Left colon (tissue), 2 donors: ENCODE measurements around the gene ELL3. TPM values are rescaled to one million over a fixed set of nuclear protein-coding genes. Genes with fewer than 3 reads are reported as not detected.
"Not testable (repeated sequence)": the region's sequence is repeated elsewhere in the genome, so short reads cannot be mapped to it uniquely, and the experiment has no call there.

ENCODE experiments used
- ATAC-seq: fragments of 200-7000 bp; cut with Tn5 transposase; one replicate; pipeline ENCODE4 v1.9.1; 2020; ENCODE audit warnings: mild to moderate bottlenecking, moderate library complexity
- DNase-seq, 2 donors: peaks; one replicate each; pipeline ENCODE4 v3.0.0-alpha.2; 2020
- intact Hi-C, 2 donors: fragments of 100-400 bp; cut with DNase I in 1 of 2; cut with micrococcal nuclease in 1 of 2; formaldehyde crosslinking; loops; one replicate each; pipeline versions ENCODE4 v1.11.2 to v1.14.0; 2022; cut with DNase I, micrococcal nuclease
- microRNA-seq, 2 donors: library from miRNA; unstranded; fragments of <30 nt; microRNA quantifications; one replicate each; pipeline versions ENCODE4 v1.1.0 to v1.2.0, GENCODE V29; 2020
- total RNA-seq, 2 donors: library from RNA; stranded (reverse); fragmentation: NEBNext Ultra II Directional; extraction: Animal tissue kit (Norgen Biotek cat#: 25700); gene quantifications; one replicate each; pipeline ENCODE4 v1.2.1, GENCODE V29; 2021
- donor health status: DM: no; HTN: no; CAD: no.
- donor health status: DM: yes; HTN: yes; CAD: no.

ELL3 gene
- total RNA-seq, 2 donors from 2014 or later: 27.7 to 34.6 TPM

DNA sequence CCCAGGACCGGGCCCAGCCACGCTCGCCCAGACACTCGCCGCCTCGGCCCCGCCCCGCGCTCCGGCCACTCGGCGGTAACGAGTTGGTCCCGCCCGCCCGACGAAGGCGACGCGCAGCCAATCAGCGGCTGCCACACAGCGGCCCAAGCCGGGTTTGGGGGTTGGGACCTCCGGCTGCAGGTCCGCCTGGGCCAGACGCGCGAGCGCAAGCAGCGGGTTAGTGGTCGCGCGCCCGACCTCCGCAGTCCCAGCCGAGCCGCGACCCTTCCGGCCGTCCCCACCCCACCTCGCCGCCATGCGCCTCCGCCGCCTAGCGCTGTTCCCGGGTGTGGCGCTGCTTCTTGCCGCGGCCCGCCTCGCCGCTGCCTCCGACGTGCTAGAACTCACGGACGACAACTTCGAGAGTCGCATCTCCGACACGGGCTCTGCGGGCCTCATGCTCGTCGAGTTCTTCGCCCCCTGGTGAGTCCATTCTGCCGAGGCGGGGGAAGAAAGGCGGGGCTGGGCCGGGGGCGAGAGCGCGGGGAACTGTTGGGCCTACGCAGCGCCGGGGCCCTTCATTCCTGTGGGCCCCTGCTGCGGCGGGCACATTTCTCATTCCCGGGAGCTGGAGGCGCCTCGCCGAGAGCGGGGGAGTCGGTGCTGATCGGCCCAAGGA, 30.4 kb downstream of the ELL3 start, which contains the start of gene PDIA3:
TSS of gene PDIA3 (plus strand) at position 194 of the 658 bp plus-strand sequence. CDS start at position 296, 102 bp downstream.
- ATAC-seq: peak; percentile 95
- intact Hi-C loops: not testable (repeated sequence)
- DNase-seq: peak; percentile 94 to 95

GRCh38 chr15:43735416-43735815, 41.4 kb downstream of the ELL3 start:
- intact Hi-C loops: no loop called here
- no peak for DNase-seq
- ATAC-seq: no peak

DNA sequence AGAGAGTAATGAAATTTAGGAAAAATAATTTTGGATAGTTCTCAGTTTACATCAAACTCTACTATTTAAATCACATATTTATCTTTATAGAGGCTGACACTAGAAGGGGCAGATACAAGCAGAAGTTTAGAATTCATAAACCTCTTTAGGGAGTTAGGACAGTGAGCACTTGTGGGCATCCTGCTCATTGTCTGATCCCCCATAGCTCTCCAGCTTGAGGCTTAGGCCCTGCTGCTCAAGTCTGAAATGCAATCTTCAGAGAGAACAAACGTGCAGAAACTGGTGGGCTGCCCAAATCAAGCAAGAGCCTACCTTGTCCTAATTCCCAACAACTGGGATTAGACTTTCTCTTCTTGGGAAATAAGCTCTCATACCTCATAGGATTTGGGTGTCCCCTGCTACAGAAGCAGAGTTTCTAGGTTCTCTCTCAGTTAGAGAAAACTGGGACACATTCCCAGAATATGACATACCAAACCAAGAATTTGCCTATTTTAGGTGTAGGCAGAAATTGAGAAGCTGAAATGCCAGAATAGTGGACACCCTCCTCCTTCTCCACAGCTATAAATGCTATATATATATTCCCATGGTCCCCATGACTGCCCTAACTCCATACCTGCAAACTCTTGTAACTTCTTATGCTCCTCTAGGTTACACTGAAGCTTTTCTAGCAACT, 48.6 kb downstream of the ELL3 start:
- DNase-seq, ATAC-seq, intact Hi-C loops: not testable (repeated sequence)

DNA sequence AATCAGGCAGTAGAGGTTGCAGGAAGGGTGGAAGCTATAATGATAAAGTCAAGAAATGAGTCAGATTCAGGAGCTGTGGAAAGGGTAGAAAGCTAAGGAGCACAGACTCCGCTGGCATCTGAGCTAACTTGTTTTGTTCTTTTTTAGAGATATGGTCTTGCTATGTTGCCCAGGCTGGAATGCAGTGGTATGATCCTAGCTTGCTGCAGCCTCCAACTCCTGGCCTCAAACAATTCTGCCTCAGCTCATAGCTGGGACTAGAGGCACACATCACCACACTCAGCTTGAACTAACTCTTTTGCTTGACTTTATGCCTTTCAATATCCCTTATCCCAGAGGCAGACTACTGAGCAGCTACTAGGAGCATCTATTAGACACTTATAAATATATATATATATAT, 50.5 kb downstream of the ELL3 start:
- intact Hi-C loops, ATAC-seq, DNase-seq: not testable (repeated sequence)

GRCh38 chr15:43723151-43723550, 53.6 kb downstream of the ELL3 start:
- ATAC-seq (no peak), DNase-seq (no peak)
- intact Hi-C loops: no loop called here

Small RNA genes lying within 50 kb of the gene (microRNA-seq; reads per million reads assigned to microRNA genes)
- 1.4 to 1.6 reads per million in 2 donors for gene MIR1282

Other genes starting within 250 kb of the ELL3 start
- gene PPIP5K1, start 186.8 kb downstream of the ELL3 start, total RNA-seq: 100 to 1,000 TPM in 1 of 2 donors, 10 to 100 TPM in 1; 91.1 to 139 TPM
- 100 to 1,000 TPM; 168 to 277 TPM for gene CKMT1B, start 182.9 kb downstream of the ELL3 start, total RNA-seq
- 1 to 10 TPM in 1 of 2 donors, under 1 TPM in 1; 0.67 to 1.4 TPM for gene STRC, start 158.2 kb downstream of the ELL3 start, total RNA-seq
- gene CATSPER2, start 128.1 kb downstream of the ELL3 start, total RNA-seq: 10 to 100 TPM in 1 of 2 donors, 1 to 10 TPM in 1; 9.0 to 11.8 TPM
- gene CKMT1A, start 83.1 kb downstream of the ELL3 start, total RNA-seq: 100 to 1,000 TPM; 162 to 229 TPM
- 100 to 1,000 TPM; 329 to 412 TPM for gene PDIA3, start 30.5 kb downstream of the ELL3 start, total RNA-seq
- 1,000 to 10,000 TPM; 1,073 to 1,095 TPM for gene SERF2, start 15.4 kb upstream of the ELL3 start, total RNA-seq
- gene SERINC4, start 23.3 kb upstream of the ELL3 start, total RNA-seq: under 1 TPM in 1 of 2 donors, not detected in 1; 0.12 TPM
- 10 to 100 TPM; 10.4 to 11.6 TPM for gene HYPK, start 23.6 kb upstream of the ELL3 start, total RNA-seq
- 10 to 100 TPM; 16.4 to 20.0 TPM for gene MFAP1, start 47.7 kb upstream of the ELL3 start, total RNA-seq
- 1 to 10 TPM; 3.2 to 3.9 TPM for gene WDR76, start 50.0 kb upstream of the ELL3 start, total RNA-seq